ENCODE data around the gene NLRC5.
A peak's percentile ranks its signal among the peaks of the same experiment; 100 is the strongest.

NLRC5 gene

DNA sequence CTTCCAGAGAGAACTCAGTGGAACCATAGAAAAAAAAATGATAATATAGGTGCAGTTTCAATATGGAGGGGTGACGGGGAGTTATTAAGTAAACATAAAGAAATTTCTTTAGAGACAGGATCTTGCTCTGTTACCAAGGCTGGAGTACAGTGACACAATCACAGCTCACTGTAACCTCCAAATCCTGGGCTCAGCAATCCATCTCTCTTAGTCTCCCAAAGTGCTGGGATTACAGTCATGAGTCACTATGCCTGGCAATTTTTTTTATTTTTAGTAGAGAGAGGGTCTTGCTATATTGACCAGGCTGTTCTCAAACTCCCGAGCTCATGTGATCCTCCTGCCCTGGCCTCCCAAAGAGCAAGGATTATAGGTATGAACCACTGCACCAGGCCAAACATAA lies 48.8 kb downstream of the NLRC5 start:
- H3K23ac ChIP-seq (ENCODE audit: low read length in 2 of 2), result no peak overlapping the region
- H3K4ac ChIP-seq (ENCODE audit: low read depth in 1 of 2, low read length in 2 of 2), result no peak overlapping the region
- no peak overlapping the region for H3K4me3 ChIP-seq (ENCODE audit: insufficient read depth in 1 of 2, low read depth in 1 of 2, low read length in 2 of 2)
- H2AFZ ChIP-seq (ENCODE audit: low read depth, low read length), result no peak overlapping the region
- no peaks in the 10 kb centered on the region for H3K79me1 ChIP-seq (replicated peaks; ENCODE audit: low read length, poor library complexity, severe bottlenecking)
- no peak overlapping the region for H2BK120ac ChIP-seq (ENCODE audit: low read depth, low read length)
- no peak overlapping the region for H4K8ac ChIP-seq (ENCODE audit: low read length)
- peaks cover 10 to 92% of the 10 kb centered on the region in 2 experiments for H3K36me3 ChIP-seq (ENCODE audit: control insufficient read depth in 1 of 2, insufficient read depth in 2 of 2, low read depth in 1 of 2, low read length in 2 of 2)
- H3K9ac ChIP-seq (ENCODE audit: low read length), result peak overlapping the region; percentile 65
- no peak overlapping the region for H3K4me2 ChIP-seq (ENCODE audit: low read length, poor library complexity, severe bottlenecking)
- no peak overlapping the region for H2BK15ac ChIP-seq (ENCODE audit: low read depth, poor library complexity, severe bottlenecking)
- peak; percentile 68 for DNase-seq
- peaks cover 8% of the 10 kb centered on the region for H3K4me1 ChIP-seq (ENCODE audit: control insufficient read depth, insufficient read depth, low read depth, low read length)
- no peaks in the 10 kb centered on the region for H3K27me3 ChIP-seq (ENCODE audit: control insufficient read depth in 1 of 2, insufficient read depth in 1 of 2, low read length in 2 of 2)
- H3K27ac ChIP-seq (ENCODE audit: low read length, poor library complexity, severe bottlenecking), result no peak overlapping the region
- H2BK12ac ChIP-seq (ENCODE audit: low read length in 2 of 2), result no peak overlapping the region
- H3K14ac ChIP-seq (ENCODE audit: low read length in 2 of 2), result no peak overlapping the region
- H4K91ac ChIP-seq (ENCODE audit: low read length), result no peak overlapping the region
- no peak overlapping the region for H3K18ac ChIP-seq (ENCODE audit: low read depth in 1 of 2, low read length in 2 of 2)
- H2AK5ac ChIP-seq (ENCODE audit: low read length, severe bottlenecking), result no peak overlapping the region
- no CpG with 5 or more reads among the region's 2 CpGs for WGBS
- no peaks in the 10 kb centered on the region for H3K9me3 ChIP-seq (ENCODE audit: control insufficient read depth, low read length)
- H2BK5ac ChIP-seq (ENCODE audit: low read depth, low read length, poor library complexity, severe bottlenecking), result no peak overlapping the region

DNA sequence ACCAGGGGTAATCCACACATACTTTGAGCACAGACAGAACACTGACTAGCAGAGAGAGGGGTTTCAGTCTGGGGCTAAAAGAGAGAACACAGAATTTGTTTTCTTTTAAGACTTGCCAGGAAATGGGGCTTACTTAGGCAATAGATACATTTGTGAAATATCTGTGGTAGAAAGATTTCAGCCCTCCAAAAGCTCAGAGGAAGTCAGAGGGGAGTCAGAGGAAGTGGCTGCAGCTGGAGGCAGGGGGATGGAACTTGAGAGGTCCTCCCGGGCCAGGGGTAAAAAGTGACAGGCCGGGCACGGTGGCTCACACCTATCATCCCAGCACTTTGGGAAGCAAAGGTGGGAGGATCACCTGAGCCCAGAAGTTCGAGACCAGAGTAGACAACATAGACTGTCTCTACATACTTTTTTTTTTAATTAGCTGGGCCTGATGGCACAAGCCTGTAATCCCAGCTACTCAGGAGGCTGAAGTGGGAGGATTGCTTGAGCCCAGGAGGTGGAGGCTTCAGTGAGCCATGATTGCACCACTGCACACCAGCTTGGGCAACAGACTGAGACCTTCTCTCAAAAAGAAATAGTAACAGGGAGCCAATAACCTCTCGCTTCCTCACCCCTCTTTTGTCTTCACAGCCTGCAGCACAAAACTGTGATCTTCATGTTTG lies 49.9 kb downstream of the NLRC5 start:
- Histone ChIP-seq H3K4me2 (ENCODE audit: low read length, poor library complexity, severe bottlenecking) (no peak overlapping the region), H2BK12ac (ENCODE audit: low read length in 2 of 2) (peak overlapping the region; percentile 4 to 81), H3K27ac (ENCODE audit: low read length, poor library complexity, severe bottlenecking) (no peak overlapping the region), H3K27me3 (ENCODE audit: control insufficient read depth in 1 of 2, insufficient read depth in 1 of 2, low read length in 2 of 2) (no peaks in the 10 kb centered on the region), H3K23ac (ENCODE audit: low read length in 2 of 2) (no peak overlapping the region), H2AFZ (ENCODE audit: low read depth, low read length) (no peak overlapping the region), H2BK15ac (ENCODE audit: low read depth, poor library complexity, severe bottlenecking) (peak overlapping the region; percentile 73), H2BK5ac (ENCODE audit: low read depth, low read length, poor library complexity, severe bottlenecking) (no peak overlapping the region), H3K4ac (ENCODE audit: low read depth in 1 of 2, low read length in 2 of 2) (no peak overlapping the region), H3K36me3 (ENCODE audit: control insufficient read depth in 1 of 2, insufficient read depth in 2 of 2, low read depth in 1 of 2, low read length in 2 of 2) (peaks cover 10 to 89% of the 10 kb centered on the region in 2 experiments), H4K8ac (ENCODE audit: low read length) (peak overlapping the region; percentile 21), H3K9me3 (ENCODE audit: control insufficient read depth, low read length) (no peaks in the 10 kb centered on the region), H4K91ac (ENCODE audit: low read length) (peak overlapping the region; percentile 53), H2AK5ac (ENCODE audit: low read length, severe bottlenecking) (no peak overlapping the region), H3K4me1 (ENCODE audit: control insufficient read depth, insufficient read depth, low read depth, low read length) (peaks cover 8% of the 10 kb centered on the region), H2BK120ac (ENCODE audit: low read depth, low read length) (peak overlapping the region; percentile 37), H3K9ac (ENCODE audit: low read length) (peak overlapping the region; percentile 64), H3K14ac (ENCODE audit: low read length in 2 of 2) (no peak overlapping the region), H3K79me1 (replicated peaks; ENCODE audit: low read length, poor library complexity, severe bottlenecking) (no peaks in the 10 kb centered on the region), H3K4me3 (ENCODE audit: insufficient read depth in 1 of 2, low read depth in 1 of 2, low read length in 2 of 2) (no peak overlapping the region), H3K18ac (ENCODE audit: low read depth in 1 of 2, low read length in 2 of 2) (peak overlapping the region; percentile 14 to 79)
- peak; percentile 73 for DNase-seq
- WGBS, result 50% methylated on average over 4 of the region's 5 CpGs

DNA sequence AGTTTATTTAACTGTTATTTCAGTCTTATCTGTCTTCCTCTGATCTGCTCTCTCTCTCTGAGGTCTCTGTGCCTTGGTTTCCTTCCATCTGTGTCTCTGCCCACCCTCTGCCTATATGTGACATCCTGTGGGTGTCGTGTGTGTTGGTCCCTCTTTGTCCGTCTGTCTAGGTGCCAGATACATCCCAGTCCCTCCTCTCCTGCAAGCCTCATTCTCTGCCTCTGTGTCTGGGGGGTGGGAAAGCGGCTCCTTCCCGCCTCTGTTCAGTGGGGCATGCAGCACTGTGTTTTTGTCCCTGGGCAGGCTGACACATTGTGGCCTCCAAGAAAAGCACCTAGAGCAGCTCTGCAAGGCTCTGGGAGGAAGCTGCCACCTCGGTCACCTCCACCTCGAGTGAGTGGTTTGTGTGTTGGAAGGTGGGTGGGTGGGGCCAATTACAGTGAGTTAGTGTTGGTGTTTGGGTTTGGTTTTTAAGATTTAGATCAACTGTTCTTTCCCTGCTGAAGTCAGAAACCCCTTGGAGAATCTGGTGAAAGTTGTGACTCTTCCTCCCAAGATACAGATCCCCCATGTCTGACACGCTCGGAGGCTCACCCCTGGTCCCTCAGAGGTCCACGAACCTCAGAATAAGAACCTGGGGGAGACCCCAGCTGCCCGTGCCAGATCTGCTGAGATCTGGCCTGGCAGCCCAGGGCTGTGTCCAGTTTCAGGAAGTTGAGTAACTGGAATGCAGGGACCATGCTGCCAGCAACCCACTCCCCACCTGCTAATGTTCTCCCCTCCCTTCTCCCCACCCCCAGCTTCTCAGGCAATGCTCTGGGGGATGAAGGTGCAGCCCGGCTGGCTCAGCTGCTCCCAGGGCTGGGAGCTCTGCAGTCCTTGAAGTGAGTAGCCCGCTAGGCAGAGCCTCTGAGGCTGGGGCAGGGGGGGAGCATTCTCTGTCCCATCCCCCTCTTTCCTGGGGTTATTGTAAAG lies 52.1 kb downstream of the NLRC5 start:
- Histone ChIP-seq H3K23ac (ENCODE audit: low read length in 2 of 2) (no peak overlapping the region), H3K79me1 (replicated peaks; ENCODE audit: low read length, poor library complexity, severe bottlenecking) (no peaks in the 10 kb centered on the region), H3K4ac (ENCODE audit: low read depth in 1 of 2, low read length in 2 of 2) (no peak overlapping the region), H2BK15ac (ENCODE audit: low read depth, poor library complexity, severe bottlenecking) (no peak overlapping the region), H3K18ac (ENCODE audit: low read depth in 1 of 2, low read length in 2 of 2) (no peak overlapping the region), H2AFZ (ENCODE audit: low read depth, low read length) (no peak overlapping the region), H4K91ac (ENCODE audit: low read length) (no peak overlapping the region), H3K36me3 (ENCODE audit: control insufficient read depth in 1 of 2, insufficient read depth in 2 of 2, low read depth in 1 of 2, low read length in 2 of 2) (peaks cover 10 to 87% of the 10 kb centered on the region in 2 experiments), H2AK5ac (ENCODE audit: low read length, severe bottlenecking) (no peak overlapping the region), H3K27me3 (ENCODE audit: control insufficient read depth in 1 of 2, insufficient read depth in 1 of 2, low read length in 2 of 2) (no peaks in the 10 kb centered on the region), H3K9me3 (ENCODE audit: control insufficient read depth, low read length) (no peaks in the 10 kb centered on the region), H3K4me3 (ENCODE audit: insufficient read depth in 1 of 2, low read depth in 1 of 2, low read length in 2 of 2) (no peak overlapping the region), H2BK12ac (ENCODE audit: low read length in 2 of 2) (peak overlapping the region in 1 of 2 experiments; percentile 2), H2BK5ac (ENCODE audit: low read depth, low read length, poor library complexity, severe bottlenecking) (no peak overlapping the region), H3K9ac (ENCODE audit: low read length) (no peak overlapping the region), H3K14ac (ENCODE audit: low read length in 2 of 2) (no peak overlapping the region), H4K8ac (ENCODE audit: low read length) (no peak overlapping the region), H3K4me2 (ENCODE audit: low read length, poor library complexity, severe bottlenecking) (no peak overlapping the region), H2BK120ac (ENCODE audit: low read depth, low read length) (no peak overlapping the region), H3K27ac (ENCODE audit: low read length, poor library complexity, severe bottlenecking) (no peak overlapping the region), H3K4me1 (ENCODE audit: control insufficient read depth, insufficient read depth, low read depth, low read length) (peaks cover 15% of the 10 kb centered on the region)
- no peak for DNase-seq
- 94% methylated on average over 10 of the region's 12 CpGs for WGBS
